Testis (tissue), 3 donors: Measurements from ENCODE around the gene ZNF845. TPM values are rescaled to one million over a fixed set of nuclear protein-coding genes. Genes with fewer than 3 reads are reported as not detected.

Experiments used
- DNase-seq: peaks from one replicate; pipeline ENCODE4 v3.0.0-alpha.2; 2019
- H3K27ac ChIP-seq, 2 donors: fragments of 200-600 bp; sonication (generic); one replicate each; pipeline ENCODE4 v1.5.1; 2019
- H3K27me3 ChIP-seq: fragments of 200-600 bp; sonication (generic); one replicate; pipeline ENCODE4 v1.5.1; 2019
- H3K36me3 ChIP-seq: fragments of 200-600 bp; sonication (generic); one replicate; pipeline ENCODE4 v1.5.1; 2017; ENCODE audit warnings: low read depth; ENCODE audit errors: missing control alignments
- H3K4me1 ChIP-seq: fragments of 200-600 bp; sonication (generic); one replicate; pipeline ENCODE4 v1.5.1; 2019
- H3K4me3 ChIP-seq, 2 donors: fragments of 200-600 bp; sonication (generic); one replicate each; pipeline ENCODE4 v1.5.1; 2017 to 2019
- H3K9me3 ChIP-seq: fragments of 200-600 bp; sonication (generic); one replicate; pipeline ENCODE4 v1.5.1; 2017
- POLR2A ChIP-seq: fragments of 450-650 bp; IDR thresholded peaks from one replicate; pipeline ENCODE4 v1.6.1; 2017; ENCODE audit warnings: antibody characterized with exemption, mild to moderate bottlenecking, moderate library complexity
- WGBS, 2 donors: methylation state at CpG; one replicate each; pipeline ENCODE4 v1.1.5; 2018; 5-methylcytosine and 5-hydroxymethylcytosine counted together
- intact Hi-C: fragments of 100-400 bp; cut with DNase I; formaldehyde crosslinking; loops from one replicate; pipeline ENCODE4 v1.15.1; 2023; ENCODE audit warnings: low total_unique reads
- polyA plus RNA-seq: library from polyadenylated mRNA; stranded (reverse); fragments of 350-450 nt; fragmentation: Illumina TruSeq; extraction: RNeasy Lipid Tissue Mini Kit (QIAGEN cat#74804); gene quantifications from one replicate; pipeline ENCODE4 v1.2.3, GENCODE V29; 2014; ENCODE audit warnings: low read depth, low replicate concordance; ENCODE audit not compliant: insufficient read depth
- total RNA-seq, 2 donors: library from RNA; depleted of rRNA; stranded (reverse); fragments of >200 nt; gene quantifications; one replicate each; pipeline ENCODE4 v1.2.3, GENCODE V29; 2016
- TF ChIP-seq, protein P1 (sequence below), 3 experiments: fragments of 450-650 bp in 2 of 3; fragments of 200-600 bp in 1 of 3; sonication (generic) in 1 of 3; IDR thresholded peaks; one replicate each; pipeline ENCODE4 v1.5.1; 2016 to 2019; ENCODE audit warnings: antibody characterized with exemption in 3 of 3, mild to moderate bottlenecking in 2 of 3, moderate library complexity in 1 of 3

The ZNF845 gene
- total and polyA plus RNA-seq, 3 donors from 2014 or later = 2.1 to 6.6 (median 6.5) TPM

DNA sequence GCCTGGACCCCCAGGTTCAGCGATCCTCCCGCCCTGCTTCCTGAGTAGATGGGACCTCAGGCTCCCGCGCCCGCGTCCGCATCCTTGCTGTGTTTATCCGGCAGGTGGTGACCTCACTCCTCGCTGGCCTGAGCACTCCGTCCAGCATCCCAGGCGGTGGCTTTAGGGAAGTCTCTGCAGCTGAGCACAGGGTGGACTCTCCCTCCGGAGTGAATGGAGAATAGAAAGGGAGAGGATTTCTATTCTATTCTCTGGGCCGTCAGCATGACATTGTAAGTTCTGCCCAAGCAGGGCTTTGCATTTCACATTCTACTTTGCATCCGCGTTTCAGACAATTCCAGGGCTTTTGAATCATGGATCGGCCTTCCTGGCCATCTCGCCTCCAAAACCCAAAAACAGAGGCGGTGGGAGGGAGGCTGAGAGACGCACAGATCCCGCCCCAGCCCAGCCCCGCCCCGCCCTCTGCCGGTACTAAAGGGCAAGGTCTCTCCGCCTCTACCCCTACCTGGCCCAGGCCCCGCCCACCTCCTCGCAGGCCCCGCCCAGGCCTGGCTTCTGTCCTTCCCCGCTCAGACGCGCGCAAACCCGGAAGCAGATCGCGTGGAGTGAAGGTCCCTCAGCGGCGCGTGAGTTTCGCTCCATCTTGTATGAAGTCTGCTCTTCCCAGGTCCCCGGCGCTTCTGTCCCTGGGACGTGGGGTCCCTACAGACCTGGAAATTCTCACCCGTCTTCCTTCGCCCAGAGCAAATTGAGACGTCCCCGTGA lies 31.8 kb downstream of the ZNF845 start, which contains the start of gene ZNF525:
Gene ZNF525 (plus strand): TSS at position 572 of the 765 bp plus-strand sequence. CDS start 6,577 bp downstream, outside the sequence.
- Histone ChIP-seq H3K36me3 (no peaks in the 10 kb centered on the region), H3K4me3 (peak within 1 kb of the TSS; percentile 57 to 84), H3K4me1 (no peaks in the 10 kb centered on the region), H3K27me3 (no peaks in the 10 kb centered on the region), H3K27ac (peak within 1 kb of the TSS; percentile 14 to 63), H3K9me3 (no peaks in the 10 kb centered on the region)
- DNase-seq = peak; percentile 94
- intact Hi-C loops = no loop called here
- 0 to 1% methylated on average over 26 to 45 of the region's 45 CpGs for WGBS, 2 donors
- TF ChIP-seq, protein P1, sequence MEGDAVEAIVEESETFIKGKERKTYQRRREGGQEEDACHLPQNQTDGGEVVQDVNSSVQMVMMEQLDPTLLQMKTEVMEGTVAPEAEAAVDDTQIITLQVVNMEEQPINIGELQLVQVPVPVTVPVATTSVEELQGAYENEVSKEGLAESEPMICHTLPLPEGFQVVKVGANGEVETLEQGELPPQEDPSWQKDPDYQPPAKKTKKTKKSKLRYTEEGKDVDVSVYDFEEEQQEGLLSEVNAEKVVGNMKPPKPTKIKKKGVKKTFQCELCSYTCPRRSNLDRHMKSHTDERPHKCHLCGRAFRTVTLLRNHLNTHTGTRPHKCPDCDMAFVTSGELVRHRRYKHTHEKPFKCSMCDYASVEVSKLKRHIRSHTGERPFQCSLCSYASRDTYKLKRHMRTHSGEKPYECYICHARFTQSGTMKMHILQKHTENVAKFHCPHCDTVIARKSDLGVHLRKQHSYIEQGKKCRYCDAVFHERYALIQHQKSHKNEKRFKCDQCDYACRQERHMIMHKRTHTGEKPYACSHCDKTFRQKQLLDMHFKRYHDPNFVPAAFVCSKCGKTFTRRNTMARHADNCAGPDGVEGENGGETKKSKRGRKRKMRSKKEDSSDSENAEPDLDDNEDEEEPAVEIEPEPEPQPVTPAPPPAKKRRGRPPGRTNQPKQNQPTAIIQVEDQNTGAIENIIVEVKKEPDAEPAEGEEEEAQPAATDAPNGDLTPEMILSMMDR (IDR thresholded peaks at IDR 0.05) = no peak
- TF ChIP-seq POLR2A = no peak

DNA sequence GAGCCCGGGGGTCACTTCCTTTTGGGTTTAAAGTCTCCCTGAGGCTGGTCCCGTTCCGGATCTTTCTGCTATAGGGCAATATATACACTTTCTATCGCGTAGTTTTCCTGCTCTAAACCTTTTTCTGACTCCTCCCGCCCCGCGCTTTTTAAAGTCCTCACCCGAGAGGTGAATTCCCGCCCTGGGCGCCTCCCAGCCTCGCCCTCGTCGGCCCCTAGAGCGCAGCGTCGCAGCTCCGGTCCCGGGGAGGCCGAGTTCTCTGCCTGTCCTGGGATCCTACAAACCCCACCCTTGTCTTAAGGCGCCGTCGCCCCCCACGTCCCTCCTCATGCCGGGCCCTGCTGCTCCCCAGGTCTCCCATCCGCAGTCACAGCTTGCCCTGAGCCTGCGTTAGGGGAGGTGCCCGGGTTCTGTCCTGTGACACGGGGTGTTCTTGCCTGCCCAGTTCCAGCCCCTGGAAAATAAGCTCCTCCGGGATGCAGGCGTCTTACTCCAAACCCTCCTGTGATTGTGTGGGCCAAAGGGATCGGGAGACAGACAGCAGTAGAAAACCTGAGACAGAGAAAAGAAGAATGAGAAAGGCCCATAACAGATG lies 32.4 kb downstream of the ZNF845 start:
- TF ChIP-seq, protein P1 (IDR thresholded peaks at IDR 0.05) = no peak
- no peak for TF ChIP-seq POLR2A
- Histone ChIP-seq H3K27ac (peak overlapping the region; percentile 14 to 63), H3K4me3 (peak overlapping the region; percentile 57 to 84), H3K4me1 (no peaks in the 10 kb centered on the region), H3K9me3 (no peaks in the 10 kb centered on the region), H3K27me3 (no peaks in the 10 kb centered on the region), H3K36me3 (no peaks in the 10 kb centered on the region)
- intact Hi-C loops = no loop called here
- WGBS, 2 donors = 0 to 1% methylated on average over 24 to 31 of the region's 32 CpGs
- DNase-seq = no peak

DNA sequence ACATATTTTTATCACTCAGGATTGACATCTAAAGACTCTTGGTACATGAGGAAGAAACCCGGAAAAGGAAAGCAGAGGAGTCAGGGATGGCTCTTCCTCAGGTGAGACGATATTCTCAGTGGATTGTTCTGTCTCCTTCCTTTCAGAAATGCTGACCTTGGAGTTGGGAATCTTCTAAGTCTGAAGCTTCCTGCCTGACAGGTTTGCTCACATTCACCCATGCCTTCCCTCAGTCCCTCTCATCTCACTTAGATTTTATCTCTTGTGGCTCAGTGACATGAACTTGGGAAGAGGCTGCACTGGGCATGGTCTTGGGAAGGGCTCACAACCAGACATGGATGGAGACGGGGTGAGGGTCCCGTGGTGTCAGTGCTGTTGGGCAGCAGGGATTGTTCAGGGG lies 38.6 kb downstream of the ZNF845 start:
- Histone ChIP-seq H3K36me3 (no peaks in the 10 kb centered on the region), H3K27ac (no peak overlapping the region), H3K4me1 (no peaks in the 10 kb centered on the region), H3K27me3 (no peaks in the 10 kb centered on the region), H3K9me3 (no peaks in the 10 kb centered on the region), H3K4me3 (no peak overlapping the region)
- intact Hi-C loops = no loop called here
- DNase-seq = no peak
- TF ChIP-seq POLR2A = no peak
- TF ChIP-seq, protein P1 (IDR thresholded peaks at IDR 0.05) = no peak
- WGBS, 2 donors = 88 to 93% methylated on average over 4 of the region's 4 CpGs

DNA sequence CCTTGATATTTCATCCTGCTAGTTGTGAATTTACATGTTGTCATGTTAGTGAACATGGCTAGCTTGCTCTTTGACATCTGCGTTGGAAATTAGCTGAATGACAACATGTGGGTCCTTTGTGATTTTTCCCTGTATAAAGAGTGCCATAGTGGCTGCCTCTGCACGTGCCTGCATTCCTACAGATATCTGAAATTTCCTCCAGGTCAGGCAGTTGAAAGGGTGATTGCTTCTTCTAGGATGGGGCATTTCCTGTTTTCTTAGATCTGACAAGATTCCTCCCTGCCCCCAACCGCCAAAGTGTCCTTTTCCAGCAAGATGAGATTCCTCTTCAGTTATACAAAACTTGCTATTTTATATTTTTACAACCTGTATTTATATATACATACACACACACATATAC lies 40.7 kb downstream of the ZNF845 start:
- intact Hi-C loops = no loop called here
- Histone ChIP-seq H3K4me1 (no peaks in the 10 kb centered on the region), H3K27me3 (no peaks in the 10 kb centered on the region), H3K27ac (no peak overlapping the region), H3K36me3 (no peaks in the 10 kb centered on the region), H3K4me3 (no peak overlapping the region), H3K9me3 (no peaks in the 10 kb centered on the region)
- no peak for DNase-seq
- no peak for TF ChIP-seq POLR2A
- TF ChIP-seq, protein P1 (IDR thresholded peaks at IDR 0.05) = no peak
- WGBS, 2 donors = 58 to 81% methylated on average over 3 of the region's 3 CpGs
